ENCODE measurements around the gene DLGAP4. TPM values are rescaled to one million over a fixed set of nuclear protein-coding genes. Genes with fewer than 3 reads are reported as not detected.

Gene DLGAP4
- total and polyA plus RNA-seq, 2 of the 13 experiments (the other 11 are each of a cell fraction or from before 2014, with no cell fraction given), result 15.2 to 26.7 TPM

GRCh38 chr20:36574366-36575135, 268.4 kb downstream of the DLGAP4 start (continued):
- TF ChIP-seq ZNF350 (CRISPR knock-in tag; IDR thresholded peaks at IDR 0.05; ENCODE audit: borderline replicate concordance, low read depth), result peak; percentile 67
- TF ChIP-seq ZZZ3 (CRISPR knock-in tag; IDR thresholded peaks at IDR 0.05; ENCODE audit: borderline replicate concordance), result no peak
- no peak for TF ChIP-seq ZFYVE20 (CRISPR knock-in tag; IDR thresholded peaks at IDR 0.05; ENCODE audit: borderline replicate concordance, low read depth)
- TF ChIP-seq MYNN (CRISPR knock-in tag; IDR thresholded peaks at IDR 0.05; ENCODE audit: low read depth), result no peak; the same call in none of the 2 replicates
- no peak for TF ChIP-seq MIXL1 (CRISPR knock-in tag; IDR thresholded peaks at IDR 0.05)
- TF ChIP-seq IKZF4 (CRISPR knock-in tag; IDR thresholded peaks at IDR 0.05; ENCODE audit: borderline replicate concordance, low read depth, not compliant biosample characterization), result peak; percentile 84
- TF ChIP-seq ZNF329 (CRISPR knock-in tag; IDR thresholded peaks at IDR 0.05; ENCODE audit: low read depth), result peak; percentile 15; the same call in 1 of the 2 replicates
- TF ChIP-seq ZNF563 (CRISPR knock-in tag; IDR thresholded peaks at IDR 0.05), result no peak
- TF ChIP-seq HNF4G (IDR thresholded peaks at IDR 0.05; ENCODE audit: borderline replicate concordance, low read depth, low read length), result no peak
- no peak for TF ChIP-seq HNF4G (CRISPR knock-in tag; IDR thresholded peaks at IDR 0.05; ENCODE audit: borderline replicate concordance, low read depth)
- TF ChIP-seq ZNF580 (CRISPR knock-in tag; IDR thresholded peaks at IDR 0.05; ENCODE audit: borderline replicate concordance, low read depth), result no peak; the same call in 1 of the 2 replicates
- no peak for TF ChIP-seq RORA (CRISPR knock-in tag; IDR thresholded peaks at IDR 0.05)
- TF ChIP-seq ZNF576 (CRISPR knock-in tag; IDR thresholded peaks at IDR 0.05), result 0 out of 2 replicates have a peak, but pooled peaks have one; percentile 83
- peak; percentile 60 for TF ChIP-seq YEATS2 (CRISPR knock-in tag; IDR thresholded peaks at IDR 0.05; ENCODE audit: borderline replicate concordance)
- no peak; the same call in 1 of the 2 replicates for TF ChIP-seq IKZF5 (CRISPR knock-in tag; IDR thresholded peaks at IDR 0.05)
- no peak for TF ChIP-seq ATF3 (CRISPR knock-in tag; IDR thresholded peaks at IDR 0.05)
- no peak; the same call in 1 of the 2 replicates for TF ChIP-seq ZNF614 (CRISPR knock-in tag; IDR thresholded peaks at IDR 0.05; ENCODE audit: borderline replicate concordance)
- TF ChIP-seq ZNF138 (CRISPR knock-in tag; IDR thresholded peaks at IDR 0.05; ENCODE audit: low read depth), result 0 out of 2 replicates have a peak, but pooled peaks have one; percentile 65
- TF ChIP-seq ZNF790 (CRISPR knock-in tag; IDR thresholded peaks at IDR 0.05; ENCODE audit: borderline replicate concordance), result no peak
- no peak for TF ChIP-seq IKZF1 (IDR thresholded peaks at IDR 0.05)
- TF ChIP-seq ZNF142 (CRISPR knock-in tag; IDR thresholded peaks at IDR 0.05), result peak; percentile 55; the same call in 1 of the 2 replicates

Measured in HepG2 (cell line).